ENCODE data around the gene GPM6B.

The GPM6B gene

DNA sequence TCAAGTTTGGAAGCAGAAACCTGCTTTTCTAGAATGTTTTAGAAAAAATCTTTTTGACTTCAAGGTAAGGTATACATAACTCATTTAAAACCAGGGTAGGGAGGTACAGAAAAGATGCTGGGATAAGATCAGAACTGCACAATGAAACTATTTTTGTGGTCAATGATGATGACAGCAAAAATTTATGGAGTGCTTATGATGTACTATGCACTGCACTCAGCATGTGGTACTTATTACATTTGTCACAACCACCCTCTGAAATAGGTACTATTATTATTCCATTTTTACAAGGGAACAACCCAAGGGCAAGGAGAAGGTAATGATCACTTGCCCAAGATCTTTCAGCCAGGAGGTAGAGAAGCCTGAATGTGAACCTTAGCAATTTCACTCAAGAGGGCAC, 8.0 kb downstream of the GPM6B start:
- no peaks in the 10 kb centered on the region for H3K4me1 ChIP-seq (ENCODE audit: control insufficient read depth, insufficient read depth, low read length)
- H3K36me3 ChIP-seq (ENCODE audit: control insufficient read depth, insufficient read depth, low read length) = no peaks in the 10 kb centered on the region
- H3K27me3 ChIP-seq (ENCODE audit: control insufficient read depth, insufficient read depth, low read length) = peaks cover 3% of the 10 kb centered on the region
- H3K27ac ChIP-seq (ENCODE audit: low read depth, low read length) = no peak overlapping the region
- no peak overlapping the region for H3K4me3 ChIP-seq (ENCODE audit: low read length)
- no peak overlapping the region for H3K9ac ChIP-seq (ENCODE audit: low read length)

DNA sequence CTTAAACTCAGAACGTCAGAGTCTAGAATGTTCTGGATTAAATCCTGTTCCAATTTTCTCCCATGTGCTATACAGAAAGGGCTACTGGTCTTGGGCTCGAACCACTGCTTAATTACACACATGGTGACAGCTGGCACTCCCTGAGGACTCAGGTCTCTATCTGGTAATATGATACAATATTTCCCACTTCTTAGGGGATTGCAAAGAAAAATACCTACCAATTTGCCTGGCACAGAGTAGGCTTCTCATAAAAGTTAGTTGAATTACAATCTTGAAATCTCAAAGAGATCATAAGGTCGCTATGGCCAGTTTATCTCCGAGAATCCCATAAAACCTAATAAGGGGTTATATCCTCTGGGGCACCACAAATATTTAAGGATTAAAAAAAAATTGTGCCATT, 8.6 kb downstream of the GPM6B start:
- Histone ChIP-seq H3K4me1 (ENCODE audit: control insufficient read depth, insufficient read depth, low read length) (no peaks in the 10 kb centered on the region), H3K36me3 (ENCODE audit: control insufficient read depth, insufficient read depth, low read length) (no peaks in the 10 kb centered on the region), H3K27ac (ENCODE audit: low read depth, low read length) (no peak overlapping the region), H3K9ac (ENCODE audit: low read length) (no peak overlapping the region), H3K27me3 (ENCODE audit: control insufficient read depth, insufficient read depth, low read length) (peaks cover 3% of the 10 kb centered on the region), H3K4me3 (ENCODE audit: low read length) (no peak overlapping the region)

DNA sequence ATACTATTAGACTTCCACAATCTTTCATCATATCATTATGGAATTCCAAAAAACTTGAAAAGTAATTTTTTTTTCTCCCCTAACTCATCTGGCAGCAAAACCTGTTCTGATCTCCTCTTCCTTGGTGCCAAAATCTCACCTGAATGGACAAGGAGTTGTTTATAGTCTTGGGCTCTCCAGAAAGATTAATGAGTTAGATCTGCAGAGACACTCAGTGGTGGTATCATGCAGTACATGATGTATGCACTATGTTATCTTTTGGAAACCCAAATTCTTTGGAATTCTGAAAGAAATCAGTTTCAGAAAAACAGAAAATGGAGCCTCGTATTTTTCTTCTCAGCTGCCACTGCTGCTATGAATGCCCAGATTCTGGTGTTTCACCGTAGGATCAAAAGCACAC, 11.7 kb downstream of the GPM6B start:
- no peaks in the 10 kb centered on the region for H3K36me3 ChIP-seq (ENCODE audit: control insufficient read depth, insufficient read depth, low read length)
- H3K4me3 ChIP-seq (ENCODE audit: low read length) = no peak overlapping the region
- H3K27me3 ChIP-seq (ENCODE audit: control insufficient read depth, insufficient read depth, low read length) = no peaks in the 10 kb centered on the region
- no peak overlapping the region for H3K27ac ChIP-seq (ENCODE audit: low read depth, low read length)
- no peak overlapping the region for H3K9ac ChIP-seq (ENCODE audit: low read length)
- no peaks in the 10 kb centered on the region for H3K4me1 ChIP-seq (ENCODE audit: control insufficient read depth, insufficient read depth, low read length)

DNA sequence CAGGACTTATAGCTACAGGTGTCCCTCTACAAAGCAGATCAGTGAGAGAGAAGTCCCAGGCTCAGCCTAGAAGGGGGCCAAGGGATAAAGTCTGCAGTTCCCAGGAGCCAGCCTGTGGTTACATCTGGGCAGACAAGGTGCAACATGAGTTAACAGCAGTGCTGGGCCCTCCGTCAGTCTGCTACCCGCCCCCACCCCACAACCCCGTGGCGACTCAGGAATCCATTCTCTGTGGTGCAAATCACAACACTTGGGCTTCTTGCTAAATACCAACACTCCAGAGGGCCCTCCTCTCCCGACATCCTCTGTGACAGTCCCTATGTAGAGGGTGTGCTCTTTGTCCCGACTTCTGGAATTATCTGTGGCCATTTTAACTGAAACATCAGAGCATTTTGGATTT, 13.8 kb downstream of the GPM6B start:
- H3K9ac ChIP-seq (ENCODE audit: low read length) = no peak overlapping the region
- H3K36me3 ChIP-seq (ENCODE audit: control insufficient read depth, insufficient read depth, low read length) = no peaks in the 10 kb centered on the region
- H3K4me3 ChIP-seq (ENCODE audit: low read length) = no peak overlapping the region
- H3K27me3 ChIP-seq (ENCODE audit: control insufficient read depth, insufficient read depth, low read length) = no peaks in the 10 kb centered on the region
- H3K27ac ChIP-seq (ENCODE audit: low read depth, low read length) = no peak overlapping the region
- H3K4me1 ChIP-seq (ENCODE audit: control insufficient read depth, insufficient read depth, low read length) = no peaks in the 10 kb centered on the region

DNA sequence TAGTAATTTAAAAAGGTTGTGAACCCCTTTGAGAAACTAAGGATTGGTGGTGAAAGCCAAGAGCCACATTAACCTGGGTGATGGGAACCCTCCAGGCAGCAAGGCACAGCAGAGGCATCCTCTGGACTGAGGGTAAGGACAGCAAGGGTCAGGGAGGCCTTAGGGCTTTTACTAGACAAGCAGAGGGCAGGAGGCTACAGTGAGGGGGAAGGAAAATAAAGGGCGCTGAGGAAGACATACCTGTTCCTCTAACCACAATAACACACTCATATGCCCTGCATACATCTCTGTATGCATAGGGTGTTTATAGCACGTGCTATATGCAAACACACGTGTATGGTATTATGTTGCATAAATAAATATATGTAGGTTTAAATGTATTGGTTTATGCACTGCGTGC, 18.7 kb downstream of the GPM6B start:
- Histone ChIP-seq H3K4me1 (ENCODE audit: control insufficient read depth, insufficient read depth, low read length) (no peaks in the 10 kb centered on the region), H3K27ac (ENCODE audit: low read depth, low read length) (no peak overlapping the region)

DNA sequence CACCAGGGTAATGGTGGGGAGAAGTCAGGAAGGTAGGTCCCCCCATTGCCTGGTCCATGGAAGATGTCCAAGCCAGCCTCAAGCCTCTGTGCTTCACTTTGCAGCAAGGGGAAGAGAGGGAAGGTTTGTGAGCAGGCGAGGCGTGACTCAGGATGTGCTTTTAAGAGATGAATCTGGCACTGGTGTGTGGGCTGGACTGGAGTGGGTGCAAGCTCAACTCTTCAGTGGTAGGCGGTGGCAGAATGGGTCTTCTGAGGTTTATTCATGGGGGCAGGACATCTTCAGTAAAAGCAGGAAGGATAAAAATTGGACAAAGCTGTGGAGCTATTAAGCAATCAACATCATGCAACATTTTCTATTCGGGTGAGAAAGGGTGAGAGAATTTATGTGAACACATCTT, 19.4 kb downstream of the GPM6B start:
- no peaks in the 10 kb centered on the region for H3K27me3 ChIP-seq (ENCODE audit: control insufficient read depth, insufficient read depth, low read length)
- no peak overlapping the region for H3K9ac ChIP-seq (ENCODE audit: low read length)
- no peaks in the 10 kb centered on the region for H3K4me1 ChIP-seq (ENCODE audit: control insufficient read depth, insufficient read depth, low read length)
- no peak overlapping the region for H3K27ac ChIP-seq (ENCODE audit: low read depth, low read length)
- no peaks in the 10 kb centered on the region for H3K36me3 ChIP-seq (ENCODE audit: control insufficient read depth, insufficient read depth, low read length)
- H3K4me3 ChIP-seq (ENCODE audit: low read length) = no peak overlapping the region

More for the DNA sequence above, 18.7 kb downstream of the GPM6B start:
- Histone ChIP-seq H3K36me3 (ENCODE audit: control insufficient read depth, insufficient read depth, low read length) (no peaks in the 10 kb centered on the region), H3K9ac (ENCODE audit: low read length) (no peak overlapping the region), H3K4me3 (ENCODE audit: low read length) (no peak overlapping the region), H3K27me3 (ENCODE audit: control insufficient read depth, insufficient read depth, low read length) (no peaks in the 10 kb centered on the region)

DNA sequence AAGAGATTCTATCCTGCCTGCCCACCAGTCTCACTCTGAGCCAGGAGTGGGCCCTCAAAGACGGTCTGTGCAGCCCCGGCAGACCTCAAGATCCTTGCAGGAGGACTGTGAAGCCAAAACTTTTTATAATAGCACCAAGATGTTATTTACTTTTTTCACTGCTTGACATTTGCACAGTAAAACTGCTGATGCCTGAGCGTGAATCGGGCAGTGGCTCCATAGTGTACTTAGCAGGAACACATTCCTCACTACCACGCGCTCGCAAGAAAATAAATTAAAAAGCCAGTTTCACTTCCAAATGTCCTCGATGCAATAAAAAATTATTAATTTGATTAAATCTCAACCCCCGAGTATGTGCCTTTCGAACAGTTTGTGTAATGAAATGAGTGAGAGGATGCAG, 22.5 kb downstream of the GPM6B start:
- Histone ChIP-seq H3K4me3 (ENCODE audit: low read length) (no peak overlapping the region), H3K27me3 (ENCODE audit: control insufficient read depth, insufficient read depth, low read length) (no peaks in the 10 kb centered on the region), H3K27ac (ENCODE audit: low read depth, low read length) (no peak overlapping the region), H3K4me1 (ENCODE audit: control insufficient read depth, insufficient read depth, low read length) (peaks cover 3% of the 10 kb centered on the region), H3K9ac (ENCODE audit: low read length) (no peak overlapping the region), H3K36me3 (ENCODE audit: control insufficient read depth, insufficient read depth, low read length) (no peaks in the 10 kb centered on the region)

DNA sequence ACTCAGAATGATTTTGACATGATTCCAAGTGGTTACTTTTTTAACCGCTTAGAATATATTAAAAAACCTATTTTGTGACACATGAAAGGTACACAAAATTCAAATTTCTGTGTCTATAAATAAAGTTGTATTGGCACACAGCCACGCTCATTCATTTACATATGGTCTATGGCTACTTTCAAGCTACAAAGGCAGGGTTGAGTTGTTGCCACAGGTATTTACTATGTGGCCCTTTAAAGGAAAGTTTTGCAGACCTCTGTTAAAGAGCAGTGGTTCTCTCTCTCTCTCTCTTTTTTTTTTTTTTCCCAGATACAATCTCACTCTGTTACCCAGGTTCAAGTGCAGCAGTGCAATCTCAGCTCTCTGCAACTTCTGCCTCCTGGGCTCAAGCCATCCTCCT, 23.0 kb downstream of the GPM6B start:
- Histone ChIP-seq H3K4me1 (ENCODE audit: control insufficient read depth, insufficient read depth, low read length) (peaks cover 3% of the 10 kb centered on the region), H3K4me3 (ENCODE audit: low read length) (no peak overlapping the region), H3K27ac (ENCODE audit: low read depth, low read length) (no peak overlapping the region)

DNA sequence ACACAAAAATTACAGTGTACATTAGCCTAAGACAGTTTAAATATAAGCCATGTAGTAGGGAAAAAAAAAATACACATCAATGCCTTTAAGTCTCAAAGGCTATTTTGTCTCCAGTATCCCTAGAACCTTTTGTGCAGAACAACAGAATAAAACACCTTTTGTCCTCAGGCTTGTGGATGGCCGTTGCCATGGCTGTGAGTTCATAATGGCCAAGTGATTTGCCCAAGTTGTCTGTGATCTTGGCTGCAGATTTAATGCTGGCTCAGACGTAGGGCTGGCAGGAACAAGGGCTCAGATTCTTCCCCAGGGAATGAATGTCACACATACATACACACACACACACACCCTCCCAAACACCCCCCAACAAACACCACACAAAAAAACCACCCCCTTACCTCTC, 25.3 kb downstream of the GPM6B start:
- H3K4me3 ChIP-seq (ENCODE audit: low read length) = no peak overlapping the region
- H3K9ac ChIP-seq (ENCODE audit: low read length) = no peak overlapping the region
- H3K36me3 ChIP-seq (ENCODE audit: control insufficient read depth, insufficient read depth, low read length) = no peaks in the 10 kb centered on the region
- no peaks in the 10 kb centered on the region for H3K27me3 ChIP-seq (ENCODE audit: control insufficient read depth, insufficient read depth, low read length)
- H3K27ac ChIP-seq (ENCODE audit: low read depth, low read length) = no peak overlapping the region
- peaks cover 3% of the 10 kb centered on the region for H3K4me1 ChIP-seq (ENCODE audit: control insufficient read depth, insufficient read depth, low read length)

More for the DNA sequence above, 23.0 kb downstream of the GPM6B start:
- H3K36me3 ChIP-seq (ENCODE audit: control insufficient read depth, insufficient read depth, low read length) = no peaks in the 10 kb centered on the region
- no peak overlapping the region for H3K9ac ChIP-seq (ENCODE audit: low read length)
- no peaks in the 10 kb centered on the region for H3K27me3 ChIP-seq (ENCODE audit: control insufficient read depth, insufficient read depth, low read length)

DNA sequence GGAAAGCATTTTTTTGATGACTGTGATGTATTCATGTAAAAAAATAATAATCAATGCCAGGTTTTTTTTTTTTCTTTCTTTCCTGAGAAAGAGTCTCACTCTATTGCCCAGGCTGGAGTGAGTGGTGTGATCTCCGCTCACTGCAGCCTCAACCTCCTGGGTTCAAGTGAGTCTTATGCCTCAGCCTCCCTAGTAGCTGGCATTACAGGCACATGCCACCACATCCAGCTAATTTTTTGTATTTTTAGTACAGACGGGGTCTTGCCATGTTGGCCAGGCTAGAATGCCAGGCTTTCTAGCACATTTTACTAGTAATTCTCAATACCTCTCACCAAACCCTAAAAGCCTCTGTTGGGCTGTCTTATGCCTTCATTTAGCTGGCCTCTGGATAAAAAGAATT, 25.7 kb downstream of the GPM6B start:
- Histone ChIP-seq H3K4me1 (ENCODE audit: control insufficient read depth, insufficient read depth, low read length) (peaks cover 3% of the 10 kb centered on the region), H3K27ac (ENCODE audit: low read depth, low read length) (peak overlapping the region; percentile 42), H3K27me3 (ENCODE audit: control insufficient read depth, insufficient read depth, low read length) (no peaks in the 10 kb centered on the region), H3K4me3 (ENCODE audit: low read length) (no peak overlapping the region), H3K36me3 (ENCODE audit: control insufficient read depth, insufficient read depth, low read length) (no peaks in the 10 kb centered on the region), H3K9ac (ENCODE audit: low read length) (no peak overlapping the region)

DNA sequence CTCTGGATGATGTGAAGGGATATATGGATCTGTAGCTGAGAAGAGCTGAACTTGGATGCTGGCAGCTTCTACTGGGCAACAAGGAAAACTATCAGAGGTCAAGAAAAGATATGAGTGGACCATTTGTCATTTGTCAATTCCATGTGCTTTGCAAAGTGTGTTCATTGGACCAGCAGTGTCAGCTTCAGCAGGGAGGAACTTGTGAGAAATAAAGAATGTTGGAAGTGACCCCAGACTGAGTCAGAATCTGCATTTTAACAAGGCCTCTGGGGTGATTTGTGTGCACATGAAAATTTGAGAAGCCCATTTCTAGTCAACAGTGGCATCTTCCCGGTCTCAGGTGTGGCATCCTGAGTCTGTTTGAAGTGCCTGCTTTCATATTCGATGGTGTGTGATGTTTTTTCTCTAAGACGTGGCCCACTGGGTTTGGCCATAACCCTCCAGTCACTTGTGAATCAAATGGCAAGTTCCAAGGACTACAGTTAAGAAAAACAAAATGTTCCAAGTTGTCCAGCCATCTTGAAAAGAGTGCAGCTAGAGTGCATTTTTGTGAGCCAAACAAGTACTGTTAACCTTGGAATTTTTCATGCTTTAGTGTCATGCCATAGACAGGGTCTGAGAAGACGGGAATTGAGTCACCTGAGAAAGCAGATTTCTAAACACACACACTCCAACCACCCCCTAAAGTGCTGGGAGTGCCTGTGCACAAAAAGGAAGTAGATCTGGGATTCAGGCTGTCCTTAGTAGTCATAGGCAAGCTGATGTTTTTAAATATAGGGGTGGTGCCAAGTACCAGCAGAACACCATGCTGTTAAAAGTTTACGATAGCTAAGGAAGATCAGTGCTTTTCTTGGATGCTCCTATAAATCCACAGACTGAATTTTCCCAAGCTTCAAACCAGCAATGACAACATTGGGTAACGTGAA, 26.4 kb downstream of the GPM6B start:
- no peaks in the 10 kb centered on the region for H3K36me3 ChIP-seq (ENCODE audit: control insufficient read depth, insufficient read depth, low read length)
- no peaks in the 10 kb centered on the region for H3K27me3 ChIP-seq (ENCODE audit: control insufficient read depth, insufficient read depth, low read length)
- peaks cover 3% of the 10 kb centered on the region for H3K4me1 ChIP-seq (ENCODE audit: control insufficient read depth, insufficient read depth, low read length)
- H3K27ac ChIP-seq (ENCODE audit: low read depth, low read length) = peak overlapping the region; percentile 52
- no peak overlapping the region for H3K4me3 ChIP-seq (ENCODE audit: low read length)
- no peak overlapping the region for H3K9ac ChIP-seq (ENCODE audit: low read length)

DNA sequence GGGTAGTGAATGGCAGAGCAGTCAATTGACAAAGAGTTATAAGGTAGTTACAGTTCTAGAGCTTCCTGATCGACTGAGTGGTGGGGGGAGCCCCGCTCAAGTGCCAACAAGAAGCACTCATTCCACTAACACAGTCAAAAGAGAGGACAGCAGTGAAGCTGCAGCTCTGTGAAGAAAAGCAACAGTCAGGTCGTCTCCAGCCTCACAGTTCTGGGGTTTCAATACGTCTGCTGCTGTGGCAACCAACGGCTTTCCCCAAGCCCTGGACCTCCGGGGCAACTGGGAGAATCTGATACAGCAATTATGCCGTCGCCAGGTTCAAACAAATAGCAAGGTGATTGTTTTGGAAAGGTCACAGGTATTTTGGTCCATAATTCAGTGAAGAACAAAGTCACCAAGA, 30.8 kb downstream of the GPM6B start:
- peaks cover 3% of the 10 kb centered on the region for H3K4me1 ChIP-seq (ENCODE audit: control insufficient read depth, insufficient read depth, low read length)
- H3K27me3 ChIP-seq (ENCODE audit: control insufficient read depth, insufficient read depth, low read length) = peaks cover 4% of the 10 kb centered on the region
- H3K9ac ChIP-seq (ENCODE audit: low read length) = no peak overlapping the region
- no peak overlapping the region for H3K4me3 ChIP-seq (ENCODE audit: low read length)
- no peaks in the 10 kb centered on the region for H3K36me3 ChIP-seq (ENCODE audit: control insufficient read depth, insufficient read depth, low read length)
- no peak overlapping the region for H3K27ac ChIP-seq (ENCODE audit: low read depth, low read length)

DNA sequence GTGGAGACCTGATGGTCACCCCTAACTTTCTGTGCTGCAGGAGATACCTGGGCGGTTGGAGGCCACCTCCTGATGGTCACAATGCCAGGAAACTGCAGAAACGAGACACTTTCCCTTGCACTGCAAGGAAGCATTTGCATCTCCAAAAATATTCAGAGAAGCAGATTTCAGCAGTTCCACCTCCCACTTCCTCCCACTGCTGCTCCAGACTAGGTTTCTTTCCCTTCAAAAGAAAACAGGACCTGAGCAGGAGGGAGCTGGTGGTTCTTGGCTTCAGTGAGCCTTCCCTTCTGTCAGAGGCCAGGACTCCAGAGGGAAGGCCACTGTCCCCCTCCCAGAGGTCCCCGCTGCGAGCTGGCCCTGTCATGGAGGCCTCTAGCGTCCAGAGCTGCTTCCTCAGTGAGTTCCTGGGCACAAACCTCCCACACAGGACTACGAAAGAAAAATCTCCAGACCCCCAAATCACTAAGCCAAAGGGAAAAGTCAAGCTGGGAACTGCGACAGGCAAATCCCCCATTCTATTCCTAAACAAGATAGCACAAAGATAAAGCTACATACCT, 35.9 kb downstream of the GPM6B start:
- H3K36me3 ChIP-seq (ENCODE audit: control insufficient read depth, insufficient read depth, low read length) = no peaks in the 10 kb centered on the region
- no peak overlapping the region for H3K4me3 ChIP-seq (ENCODE audit: low read length)
- no peak overlapping the region for H3K9ac ChIP-seq (ENCODE audit: low read length)
- peaks cover 4% of the 10 kb centered on the region for H3K27me3 ChIP-seq (ENCODE audit: control insufficient read depth, insufficient read depth, low read length)
- H3K27ac ChIP-seq (ENCODE audit: low read depth, low read length) = no peak overlapping the region
- no peaks in the 10 kb centered on the region for H3K4me1 ChIP-seq (ENCODE audit: control insufficient read depth, insufficient read depth, low read length)
